Neural cell (in vitro differentiated cells): ENCODE measurements around the gene DHRS1.

ENCODE experiments used
- CTCF ChIP-seq: fragments of 450-650 bp; IDR thresholded peaks from 2 replicates; pipeline ENCODE4 v1.5.1; 2014; ENCODE audit warnings: antibody characterized with exemption, mild to moderate bottlenecking, moderate library complexity; ENCODE audit not compliant: poor library complexity, severe bottlenecking
- EP300 ChIP-seq: fragments of 450-650 bp; conservative IDR thresholded peaks from 2 replicates; pipeline ENCODE4 v1.6.1; 2014; ENCODE audit warnings: antibody characterized with exemption, mild to moderate bottlenecking, moderate library complexity; ENCODE audit not compliant: poor library complexity, severe bottlenecking
- EZH2 ChIP-seq: fragments of 200-600, 300-800 bp; shearing (Covaris generic), sonication (generic); IDR thresholded peaks from 2 replicates; pipeline ENCODE4 v1.6.1; 2014; ENCODE audit warnings: antibody characterized with exemption, low read length, borderline replicate concordance, mild to moderate bottlenecking; ENCODE audit not compliant: insufficient read depth, poor library complexity, severe bottlenecking

- no peak for TF ChIP-seq CTCF
- no peak for TF ChIP-seq EZH2
- TF ChIP-seq EP300: no peak
Observed at GRCh38 chr14:24261256-24261968, 38.2 kb downstream of the DHRS1 start.
